ENCODE results near the gene GALNT7.

GALNT7 gene

GRCh38 chr4:173151496-173151895 is 17.1 kb upstream of the GALNT7 start:
- no peak overlapping the region for H3K27ac ChIP-seq
- TF ChIP-seq CTCF (IDR thresholded peaks at IDR 0.05), result no peak
- no peak overlapping the region for H3K4me2 ChIP-seq (ENCODE audit: low read length)
- H3K4me1 ChIP-seq, result no peaks in the 10 kb centered on the region
- no peaks in the 10 kb centered on the region for H3K9me3 ChIP-seq (ENCODE audit: control insufficient read depth, low read length)
- no peaks in the 10 kb centered on the region for H3K36me3 ChIP-seq (ENCODE audit: control insufficient read depth, insufficient read depth, low read length)
- no peak overlapping the region for H2AFZ ChIP-seq
- H3K79me2 ChIP-seq, result no peaks in the 10 kb centered on the region
- H3K9ac ChIP-seq, result no peak overlapping the region
- H3K27me3 ChIP-seq (ENCODE audit: control insufficient read depth, insufficient read depth, low read length), result no peaks in the 10 kb centered on the region
- H3K4me3 ChIP-seq (ENCODE audit: low read depth, low read length), result no peak overlapping the region

- H3K27ac ChIP-seq, result no peak overlapping the region
- H3K4me2 ChIP-seq (ENCODE audit: low read length), result no peak overlapping the region
- no peak overlapping the region for H3K4me3 ChIP-seq (ENCODE audit: low read depth, low read length)
- no peaks in the 10 kb centered on the region for H3K36me3 ChIP-seq (ENCODE audit: control insufficient read depth, insufficient read depth, low read length)
- H3K4me1 ChIP-seq, result no peaks in the 10 kb centered on the region
- no peaks in the 10 kb centered on the region for H3K79me2 ChIP-seq
- H2AFZ ChIP-seq, result no peak overlapping the region
- H3K9me3 ChIP-seq (ENCODE audit: control insufficient read depth, low read length), result no peaks in the 10 kb centered on the region
- no peaks in the 10 kb centered on the region for H3K27me3 ChIP-seq (ENCODE audit: control insufficient read depth, insufficient read depth, low read length)
- TF ChIP-seq CTCF (IDR thresholded peaks at IDR 0.05), result no peak
- H3K9ac ChIP-seq, result no peak overlapping the region
These were observed 16.5 kb upstream of the GALNT7 start for GRCh38 chr4:173152104-173152503.

GRCh38 chr4:173153445-173153844 is 15.2 kb upstream of the GALNT7 start:
- Histone ChIP-seq H3K9ac (no peak overlapping the region), H3K79me2 (no peaks in the 10 kb centered on the region), H3K4me3 (ENCODE audit: low read depth, low read length) (no peak overlapping the region), H3K4me1 (no peaks in the 10 kb centered on the region), H3K27ac (no peak overlapping the region), H3K36me3 (ENCODE audit: control insufficient read depth, insufficient read depth, low read length) (no peaks in the 10 kb centered on the region), H3K27me3 (ENCODE audit: control insufficient read depth, insufficient read depth, low read length) (no peaks in the 10 kb centered on the region), H2AFZ (no peak overlapping the region), H3K4me2 (ENCODE audit: low read length) (no peak overlapping the region), H3K9me3 (ENCODE audit: control insufficient read depth, low read length) (no peaks in the 10 kb centered on the region)
- TF ChIP-seq CTCF (IDR thresholded peaks at IDR 0.05), result no peak

GRCh38 chr4:173159791-173160190 is 8.8 kb upstream of the GALNT7 start:
- no peak overlapping the region for H3K27ac ChIP-seq
- H3K4me3 ChIP-seq (ENCODE audit: low read depth, low read length), result no peak overlapping the region
- H3K4me2 ChIP-seq (ENCODE audit: low read length), result no peak overlapping the region
- H3K9ac ChIP-seq, result no peak overlapping the region
- no peaks in the 10 kb centered on the region for H3K79me2 ChIP-seq
- TF ChIP-seq CTCF (IDR thresholded peaks at IDR 0.05), result no peak
- no peak overlapping the region for H2AFZ ChIP-seq
- no peaks in the 10 kb centered on the region for H3K9me3 ChIP-seq (ENCODE audit: control insufficient read depth, low read length)
- H3K4me1 ChIP-seq, result no peaks in the 10 kb centered on the region
- H3K27me3 ChIP-seq (ENCODE audit: control insufficient read depth, insufficient read depth, low read length), result no peaks in the 10 kb centered on the region
- H3K36me3 ChIP-seq (ENCODE audit: control insufficient read depth, insufficient read depth, low read length), result no peaks in the 10 kb centered on the region

GRCh38 chr4:173160871-173161270 is 7.7 kb upstream of the GALNT7 start:
- Histone ChIP-seq H3K27ac (no peak overlapping the region), H3K4me2 (ENCODE audit: low read length) (no peak overlapping the region), H3K4me3 (ENCODE audit: low read depth, low read length) (no peak overlapping the region), H3K9ac (no peak overlapping the region), H2AFZ (no peak overlapping the region), H3K36me3 (ENCODE audit: control insufficient read depth, insufficient read depth, low read length) (no peaks in the 10 kb centered on the region), H3K9me3 (ENCODE audit: control insufficient read depth, low read length) (no peaks in the 10 kb centered on the region), H3K79me2 (no peaks in the 10 kb centered on the region), H3K4me1 (no peaks in the 10 kb centered on the region), H3K27me3 (ENCODE audit: control insufficient read depth, insufficient read depth, low read length) (no peaks in the 10 kb centered on the region)
- no peak for TF ChIP-seq CTCF (IDR thresholded peaks at IDR 0.05)

Data from parathyroid adenoma (tissue), 2 donors.